Ramos (cell line): Measurements from ENCODE around the gene CEP19.

Source experiments
- in situ Hi-C: fragments of 300-500 bp; cut with MboI; formaldehyde crosslinking; loops from one replicate; pipeline ENCODE4 v1.14.3; 2022; ENCODE audit warnings: low sequenced_read_pairs; ENCODE audit not compliant: unreplicated experiment

The CEP19 gene

DNA sequence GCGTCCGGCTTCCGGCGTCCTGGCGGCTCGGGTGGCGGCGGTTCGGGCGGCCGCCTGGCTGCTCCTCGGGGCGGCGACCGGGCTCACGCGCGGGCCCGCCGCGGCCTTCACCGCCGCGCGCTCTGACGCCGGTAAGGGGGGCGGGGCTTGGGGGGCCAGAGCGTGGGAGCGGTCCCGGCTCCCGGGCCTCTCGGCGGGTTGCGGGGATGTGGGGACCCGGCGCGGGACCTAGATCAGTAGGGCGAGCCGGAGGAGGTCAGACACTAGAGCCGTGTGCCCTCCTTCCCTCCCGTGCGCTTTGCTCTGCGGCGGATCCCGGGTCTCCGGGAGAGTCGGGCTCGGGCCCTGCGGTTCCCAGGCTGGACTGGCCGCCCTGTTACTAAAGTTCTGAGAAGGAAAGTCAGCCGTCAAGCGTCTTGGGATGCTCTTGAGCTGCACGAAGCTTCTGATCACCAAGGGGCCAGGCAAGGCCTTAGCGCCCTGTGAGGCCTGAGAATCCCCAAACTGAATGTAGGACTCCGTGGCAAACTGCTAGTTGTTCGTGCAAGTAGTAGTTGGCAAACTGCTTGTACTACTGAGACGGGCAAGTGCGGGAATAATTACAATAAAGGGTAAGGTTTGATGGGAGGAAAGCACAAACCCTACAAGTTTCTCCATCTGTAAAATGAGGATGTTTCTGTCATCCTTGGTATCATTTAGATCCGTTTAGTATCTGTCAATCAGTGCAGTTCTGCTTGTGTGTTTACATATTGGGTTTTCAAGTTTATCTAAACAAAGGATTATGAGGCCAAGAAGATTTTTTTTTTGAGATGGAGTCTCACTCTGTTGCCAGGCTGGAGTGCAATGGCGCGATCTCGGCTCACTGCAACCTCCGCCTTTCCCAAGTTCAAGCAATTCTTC, 714 bp upstream of the CEP19 start:
- in situ Hi-C loops, result no loop called here

- in situ Hi-C loops, result no loop called here
These were observed 3.6 kb downstream of the CEP19 start for GRCh38 chr3:196708467-196708866.

DNA sequence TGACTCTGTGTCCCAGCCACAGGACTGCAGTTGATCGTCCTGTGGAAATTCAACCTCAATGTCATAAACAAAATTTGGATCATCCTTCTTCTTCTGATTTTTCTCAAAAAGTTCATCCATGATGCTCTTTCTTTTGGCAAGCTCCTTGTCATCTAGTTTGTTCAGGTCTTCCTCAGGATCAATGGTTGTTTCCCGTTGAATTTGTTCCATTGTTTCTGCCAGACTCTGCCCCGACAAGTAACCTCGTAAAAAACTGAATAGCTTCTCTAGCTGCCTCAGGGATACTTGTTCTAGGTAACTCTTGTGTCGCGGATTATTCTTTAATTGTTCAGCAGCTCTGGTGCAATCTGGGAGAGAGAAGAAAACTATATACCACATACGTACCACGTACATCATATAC, 4.5 kb downstream of the CEP19 start:
- in situ Hi-C loops, result no loop called here

GRCh38 chr3:196706731-196707130, 5.3 kb downstream of the CEP19 start:
- in situ Hi-C loops, result no loop called here

DNA sequence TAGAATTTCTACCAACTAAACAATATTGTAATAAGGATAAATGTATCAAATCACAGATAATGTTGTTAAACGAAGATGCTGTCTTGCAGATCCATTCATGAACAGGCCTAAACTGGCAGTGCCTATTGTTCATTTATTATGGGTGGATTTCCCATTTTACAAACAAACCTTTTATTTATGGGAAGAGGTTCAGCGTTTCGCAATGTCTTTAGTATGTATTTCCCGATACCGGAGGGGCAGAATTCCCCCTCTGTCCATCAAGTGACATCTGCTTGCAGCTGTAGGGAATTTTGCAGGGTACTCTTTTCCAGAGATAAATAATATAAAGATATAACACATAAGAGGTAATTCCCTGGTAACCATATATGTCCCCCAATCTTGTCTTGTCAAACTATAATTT, 5.7 kb downstream of the CEP19 start:
- in situ Hi-C loops, result no loop called here

DNA sequence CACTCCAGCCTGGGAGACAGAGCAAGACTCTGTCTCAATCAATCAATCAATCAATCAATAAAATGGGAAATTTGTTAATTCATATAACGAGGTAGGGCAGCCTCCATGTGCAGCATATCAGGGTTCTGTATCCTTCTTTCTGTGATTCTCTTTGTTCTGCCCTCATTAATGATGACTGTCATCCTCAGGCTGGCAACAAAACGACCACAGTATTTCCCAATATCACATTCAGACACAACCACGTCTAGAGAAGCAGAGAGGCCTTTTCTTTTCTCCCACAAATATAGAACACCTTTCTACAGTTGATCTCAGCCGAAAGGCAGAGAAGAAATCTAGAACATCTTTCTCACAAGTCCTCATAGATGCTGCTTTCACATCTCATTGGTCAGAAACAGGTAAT, 11.2 kb downstream of the CEP19 start:
- in situ Hi-C loops, result no loop called here

DNA sequence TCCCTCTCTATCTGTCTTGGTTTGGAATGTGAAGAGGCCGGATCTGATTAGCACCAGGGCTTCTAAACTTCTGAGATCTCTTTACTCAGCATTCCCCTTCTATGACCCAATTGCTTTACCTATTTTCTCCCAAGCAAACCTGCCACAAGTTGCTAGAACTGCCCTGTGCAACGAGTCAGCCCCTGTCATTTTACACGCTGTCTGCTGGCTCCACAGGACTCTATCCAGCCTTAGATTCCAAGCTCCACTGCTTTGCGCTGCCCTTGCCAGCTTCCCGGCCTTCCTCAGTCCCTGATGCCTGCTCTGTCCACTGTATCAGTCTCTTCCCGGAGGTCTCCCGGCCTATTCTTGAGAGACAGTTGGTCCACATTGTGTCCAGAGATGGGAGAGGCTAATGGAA, 12.3 kb downstream of the CEP19 start:
- in situ Hi-C loops, result no loop called here

- in situ Hi-C loops, result no loop called here
These were observed 14.8 kb downstream of the CEP19 start for GRCh38 chr3:196697270-196697669.

GRCh38 chr3:196695849-196696226, 16.2 kb downstream of the CEP19 start:
- in situ Hi-C loops, result no loop called here

GRCh38 chr3:196694941-196695848, 16.9 kb downstream of the CEP19 start:
- in situ Hi-C loops, result no loop called here

DNA sequence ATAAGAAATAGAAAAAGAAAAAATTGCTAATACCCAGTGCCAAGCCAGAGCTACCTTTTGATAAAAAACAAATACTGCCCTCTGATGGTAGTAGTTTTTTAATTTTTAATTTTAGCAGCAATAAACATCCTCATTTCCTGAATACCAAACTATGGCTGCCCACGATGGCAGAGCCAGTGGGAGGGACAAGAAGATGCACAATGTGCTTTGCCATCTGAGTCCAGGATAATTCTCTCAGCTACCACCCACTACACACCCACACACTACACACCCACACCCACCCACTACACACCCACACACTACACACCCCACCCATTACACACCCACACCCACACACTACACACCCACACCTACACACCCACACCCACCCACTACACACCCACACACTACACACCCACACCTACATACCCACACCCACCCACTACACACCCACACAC, 17.8 kb downstream of the CEP19 start:
- in situ Hi-C loops, result no loop called here

DNA sequence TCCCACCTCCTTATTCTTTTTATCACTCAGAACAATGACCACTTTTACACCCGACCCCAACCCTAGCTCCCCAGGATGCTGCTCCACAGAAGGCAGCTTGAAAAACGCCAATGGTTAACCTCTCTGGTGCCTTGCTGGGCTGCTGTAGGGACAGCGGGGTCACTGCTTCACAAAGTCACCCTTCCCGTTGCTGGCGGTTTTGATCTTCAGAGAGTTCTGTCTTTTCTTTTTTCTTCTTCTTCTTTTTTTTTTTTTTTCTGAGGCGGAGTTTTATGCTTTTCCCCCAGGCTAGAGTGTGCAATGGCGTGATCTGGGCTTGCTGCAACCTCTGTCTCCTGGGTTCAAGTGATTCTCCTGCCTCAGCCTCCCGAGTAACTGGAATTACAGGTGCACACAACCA, 20.7 kb downstream of the CEP19 start:
- in situ Hi-C loops, result no loop called here

- in situ Hi-C loops, result no loop called here
These were observed 21.9 kb downstream of the CEP19 start for GRCh38 chr3:196689941-196690660.

GRCh38 chr3:196688349-196688748, 23.7 kb downstream of the CEP19 start:
- in situ Hi-C loops, result no loop called here

- in situ Hi-C loops, result no loop called here
These were observed 25.6 kb downstream of the CEP19 start for GRCh38 chr3:196686436-196686835.

DNA sequence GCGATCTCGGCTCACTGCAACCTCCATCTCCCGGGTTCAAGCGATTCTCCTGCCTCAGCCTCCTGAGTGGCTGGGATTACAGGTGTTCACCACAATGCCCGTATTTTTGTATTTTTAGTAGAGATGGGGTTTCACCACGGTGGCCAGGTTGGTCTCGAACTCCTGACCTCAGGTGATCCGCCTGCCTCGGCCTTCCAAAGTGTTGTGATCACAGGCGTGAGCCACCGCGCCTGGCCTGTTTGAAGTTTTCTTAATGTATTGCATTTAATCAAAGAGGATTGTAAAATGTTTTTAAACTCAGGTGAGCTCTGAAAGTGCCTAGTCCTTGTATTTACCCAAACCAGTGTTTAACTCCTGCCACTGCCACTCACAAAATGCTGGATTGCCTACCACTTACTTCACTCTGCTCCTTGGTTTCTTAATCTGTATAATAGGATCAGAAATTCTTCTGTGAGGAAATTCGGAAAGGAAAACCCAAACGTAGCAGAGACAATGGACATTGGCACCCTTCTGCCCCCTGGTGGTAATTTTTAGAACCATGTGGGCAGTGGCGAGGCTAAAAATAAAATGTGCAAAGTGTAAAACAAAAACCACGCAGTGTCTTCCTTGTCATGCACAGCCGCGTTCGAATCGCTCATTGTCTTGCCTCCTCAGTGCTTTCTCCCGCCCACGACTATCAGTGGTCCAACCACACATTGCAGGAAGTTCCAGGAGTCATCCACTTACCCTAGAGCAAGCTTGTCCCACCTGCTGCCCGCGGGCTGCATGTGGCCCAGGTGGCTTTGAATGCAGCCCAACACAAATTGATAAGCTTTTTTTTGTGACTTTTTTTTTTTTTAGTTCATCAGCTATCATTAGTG, 27.3 kb downstream of the CEP19 start:
- in situ Hi-C loops, result loop anchor here (5.0 kb wide), 1 partner anchor 72 kb away; no protein-coding TSS in a partner anchor

DNA sequence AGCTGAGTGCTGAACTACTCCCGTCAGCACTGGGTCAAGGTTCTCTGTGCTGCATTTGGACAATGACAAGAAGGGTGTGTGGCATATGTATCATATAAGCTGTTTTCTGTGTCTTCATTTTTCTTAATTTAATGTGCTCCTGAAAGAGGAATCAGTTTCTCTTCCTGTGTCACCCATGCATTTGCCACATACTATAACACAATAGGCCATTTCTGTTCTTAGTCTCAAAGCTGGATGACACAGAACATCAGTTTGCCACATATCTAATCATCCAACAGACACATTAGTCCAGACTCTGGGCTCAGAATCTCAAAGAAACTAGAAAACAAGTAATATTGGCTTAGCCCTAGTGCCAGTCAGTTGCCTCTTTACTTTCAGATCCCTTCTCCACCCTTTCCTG, 34.1 kb downstream of the CEP19 start:
- in situ Hi-C loops, result no loop called here

GRCh38 chr3:196677353-196677752, 34.7 kb downstream of the CEP19 start:
- in situ Hi-C loops, result no loop called here

GRCh38 chr3:196673632-196674031, 38.4 kb downstream of the CEP19 start:
- in situ Hi-C loops, result no loop called here

DNA sequence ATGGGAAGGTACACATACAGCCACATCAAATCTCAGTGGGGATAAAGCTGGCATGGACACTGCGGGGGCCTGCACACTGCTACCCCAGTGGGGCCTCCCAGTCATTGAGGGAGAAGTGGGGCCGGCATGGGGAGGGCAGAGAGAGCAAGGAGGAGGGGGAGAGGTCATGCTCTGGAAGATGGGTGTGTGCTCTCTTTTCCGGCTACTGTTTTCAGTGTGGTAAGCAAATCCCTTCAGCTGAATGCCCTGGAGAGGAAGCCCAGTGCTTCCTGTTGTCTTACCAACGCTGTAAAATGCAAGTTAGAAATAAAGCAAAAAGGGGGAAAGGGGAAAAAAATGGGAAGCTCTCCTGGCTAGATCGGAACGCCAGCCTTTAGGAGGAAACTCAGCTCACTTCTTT, 41.7 kb downstream of the CEP19 start:
- in situ Hi-C loops, result no loop called here
